GM19372 (cell line): ENCODE results near the gene ACE2.

Experiments
- ATAC-seq: cut with Tn5 transposase; IDR thresholded peaks from one replicate; pipeline ENCODE4 v1.9.1; 2021; ENCODE audit warnings: mild to moderate bottlenecking, low read depth, moderate library complexity; ENCODE audit not compliant: unreplicated experiment

ACE2 gene

DNA sequence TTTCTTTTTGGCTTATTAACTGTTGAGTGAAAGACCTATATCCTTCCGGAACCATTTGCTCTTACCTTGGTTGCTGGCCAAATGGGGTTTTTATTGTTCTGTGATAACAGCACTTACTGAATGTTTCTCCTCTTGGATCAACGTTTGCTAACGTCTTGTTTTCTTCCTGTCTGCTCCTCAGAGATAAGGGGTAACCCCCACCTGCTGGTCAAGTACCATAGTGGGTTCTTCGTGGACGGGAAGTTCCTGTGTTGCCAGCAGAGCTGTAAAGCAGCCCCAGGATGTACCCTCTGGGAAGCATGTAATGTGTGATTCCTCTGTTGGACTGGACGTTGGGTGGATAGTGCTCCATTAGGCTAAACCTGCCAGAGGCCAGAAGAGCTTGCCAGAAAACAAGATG is 84.8 kb downstream of the ACE2 start:
- no peak for ATAC-seq

GRCh38 chrX:15514279-15514678 is 86.5 kb downstream of the ACE2 start:
- no peak for ATAC-seq

- ATAC-seq, result no peak
Observed at GRCh38 chrX:15512401-15512965, 88.3 kb downstream of the ACE2 start.

DNA sequence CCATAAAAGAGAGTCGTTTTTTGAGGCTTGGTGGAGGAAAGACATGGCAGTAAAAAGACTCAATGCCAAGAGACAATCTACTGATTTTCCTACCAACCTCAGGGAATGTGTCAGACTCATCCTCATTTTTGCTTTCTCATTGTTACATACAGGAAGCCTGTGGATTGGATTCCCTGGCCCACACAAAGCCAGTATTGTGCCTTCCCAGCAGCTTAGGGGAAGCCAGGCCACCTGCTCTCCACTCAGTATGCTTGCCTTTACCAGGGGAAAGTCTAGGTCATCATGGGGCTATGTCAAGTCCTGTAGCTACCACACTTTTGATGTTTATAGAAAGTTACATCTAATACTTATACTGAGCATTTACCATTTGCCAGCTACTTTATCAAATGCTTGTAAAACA is 89.2 kb downstream of the ACE2 start:
- ATAC-seq, result no peak
